ENCODE measurements around the gene ZNF627.

Gene ZNF627

DNA sequence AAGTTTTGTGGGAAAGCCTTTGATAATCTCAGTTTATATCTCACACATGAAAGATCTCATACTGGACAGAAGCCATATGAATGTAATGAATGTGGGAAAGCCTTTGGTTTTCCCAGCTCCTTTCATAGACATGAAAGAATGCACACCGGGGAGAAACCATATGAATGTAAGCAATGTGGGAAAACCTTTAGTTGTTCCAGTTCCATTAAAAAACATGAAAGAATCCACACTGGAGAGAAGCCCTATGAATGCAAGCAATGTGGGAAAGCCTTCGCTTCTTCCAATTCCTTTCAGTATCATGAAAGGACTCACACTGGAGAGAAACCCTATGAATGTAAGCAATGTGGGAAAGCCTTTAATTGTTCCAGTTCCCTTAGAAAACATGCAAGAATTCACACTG, 54.8 kb downstream of the ZNF627 start:
- TF ChIP-seq, protein P1, sequence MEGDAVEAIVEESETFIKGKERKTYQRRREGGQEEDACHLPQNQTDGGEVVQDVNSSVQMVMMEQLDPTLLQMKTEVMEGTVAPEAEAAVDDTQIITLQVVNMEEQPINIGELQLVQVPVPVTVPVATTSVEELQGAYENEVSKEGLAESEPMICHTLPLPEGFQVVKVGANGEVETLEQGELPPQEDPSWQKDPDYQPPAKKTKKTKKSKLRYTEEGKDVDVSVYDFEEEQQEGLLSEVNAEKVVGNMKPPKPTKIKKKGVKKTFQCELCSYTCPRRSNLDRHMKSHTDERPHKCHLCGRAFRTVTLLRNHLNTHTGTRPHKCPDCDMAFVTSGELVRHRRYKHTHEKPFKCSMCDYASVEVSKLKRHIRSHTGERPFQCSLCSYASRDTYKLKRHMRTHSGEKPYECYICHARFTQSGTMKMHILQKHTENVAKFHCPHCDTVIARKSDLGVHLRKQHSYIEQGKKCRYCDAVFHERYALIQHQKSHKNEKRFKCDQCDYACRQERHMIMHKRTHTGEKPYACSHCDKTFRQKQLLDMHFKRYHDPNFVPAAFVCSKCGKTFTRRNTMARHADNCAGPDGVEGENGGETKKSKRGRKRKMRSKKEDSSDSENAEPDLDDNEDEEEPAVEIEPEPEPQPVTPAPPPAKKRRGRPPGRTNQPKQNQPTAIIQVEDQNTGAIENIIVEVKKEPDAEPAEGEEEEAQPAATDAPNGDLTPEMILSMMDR (IDR thresholded peaks at IDR 0.05) = no peak
- H3K27me3 Mint-ChIP-seq (ENCODE audit: low read depth, poor library complexity) = no peaks in the 10 kb centered on the region
- no peak for DNase-seq
- H3K4me3 Mint-ChIP-seq = no peak overlapping the region
- H3K27ac Mint-ChIP-seq = no peak overlapping the region
- peaks cover 100% of the 10 kb centered on the region for H3K36me3 Mint-ChIP-seq (ENCODE audit: low read depth)
- H3K4me1 Mint-ChIP-seq = no peaks in the 10 kb centered on the region
- peaks cover 98% of the 10 kb centered on the region for H3K9me3 Mint-ChIP-seq

DNA sequence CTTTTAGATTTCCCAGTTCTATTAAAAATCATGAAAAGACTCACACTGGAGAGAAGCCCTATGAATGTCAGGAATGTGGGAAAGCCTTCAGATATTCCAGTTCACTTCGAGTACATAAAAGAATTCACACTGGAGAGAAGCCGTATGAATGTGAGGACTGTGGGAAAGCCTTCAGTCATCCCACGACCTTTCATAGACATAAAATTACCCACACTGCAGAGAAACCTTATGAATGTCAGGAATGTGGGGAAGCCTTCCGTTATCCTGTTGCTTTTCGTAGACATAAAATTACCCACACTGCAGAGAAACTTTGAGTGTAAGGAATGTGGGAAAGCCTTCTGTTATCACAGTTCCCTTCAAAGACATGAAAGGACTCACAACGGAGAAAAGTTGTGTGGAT, 55.2 kb downstream of the ZNF627 start:
- DNase-seq = no peak
- Mint-ChIP-seq H3K9me3 (peaks cover 95% of the 10 kb centered on the region), H3K36me3 (ENCODE audit: low read depth) (peaks cover 100% of the 10 kb centered on the region)

DNA sequence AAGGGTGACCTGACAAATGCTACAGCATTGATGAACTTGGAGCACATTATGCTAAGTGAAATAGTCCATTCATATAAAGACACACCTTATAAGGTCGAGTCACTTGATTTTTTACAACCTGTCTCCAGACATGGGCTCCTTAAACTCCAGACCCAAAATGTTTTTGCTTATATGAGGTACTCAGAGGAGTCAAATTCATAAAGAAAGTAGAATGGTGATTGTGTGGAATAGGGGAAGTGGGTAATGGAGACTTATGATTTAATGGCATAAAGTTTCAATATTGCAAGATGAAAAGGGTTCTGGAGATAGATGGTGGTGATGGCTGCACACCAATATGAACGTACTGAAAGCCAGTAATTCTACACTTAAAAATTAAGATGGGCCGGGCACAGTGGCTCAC, 59.3 kb downstream of the ZNF627 start:
- peaks cover 90% of the 10 kb centered on the region for H3K36me3 Mint-ChIP-seq (ENCODE audit: low read depth)
- no peak overlapping the region for H3K27ac Mint-ChIP-seq
- H3K4me3 Mint-ChIP-seq = no peak overlapping the region
- no peak for DNase-seq
- TF ChIP-seq, protein P1 (IDR thresholded peaks at IDR 0.05) = no peak
- H3K9me3 Mint-ChIP-seq = peaks cover 85% of the 10 kb centered on the region
- no peaks in the 10 kb centered on the region for H3K27me3 Mint-ChIP-seq (ENCODE audit: low read depth, poor library complexity)
- H3K4me1 Mint-ChIP-seq = no peaks in the 10 kb centered on the region

More for the DNA sequence above, 55.2 kb downstream of the ZNF627 start:
- no peak overlapping the region for H3K4me3 Mint-ChIP-seq
- H3K27me3 Mint-ChIP-seq (ENCODE audit: low read depth, poor library complexity) = no peaks in the 10 kb centered on the region
- H3K4me1 Mint-ChIP-seq = no peaks in the 10 kb centered on the region
- TF ChIP-seq, protein P1 (IDR thresholded peaks at IDR 0.05) = no peak
- H3K27ac Mint-ChIP-seq = no peak overlapping the region

DNA sequence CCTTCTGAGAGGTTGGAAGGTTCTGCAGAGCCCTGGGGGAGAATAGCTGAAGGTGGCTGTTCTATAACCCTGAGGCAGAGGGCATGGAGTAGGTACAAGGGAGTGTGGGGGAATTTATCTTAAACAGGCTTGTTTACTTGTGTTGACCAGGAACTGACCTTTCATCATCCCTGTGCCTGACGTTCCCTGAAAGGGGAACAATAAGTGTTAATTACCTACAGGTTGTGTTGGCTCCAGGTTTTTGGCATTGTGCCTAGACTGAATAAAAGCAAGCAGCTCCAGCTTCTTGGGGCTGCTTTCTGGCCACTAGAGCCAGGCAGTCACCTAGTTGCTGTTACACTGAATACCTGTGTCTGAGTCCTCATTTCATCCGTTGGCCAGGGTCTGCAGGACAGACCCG, 60.0 kb downstream of the ZNF627 start:
- H3K27ac Mint-ChIP-seq = no peak overlapping the region
- no peaks in the 10 kb centered on the region for H3K27me3 Mint-ChIP-seq (ENCODE audit: low read depth, poor library complexity)
- peaks cover 85% of the 10 kb centered on the region for H3K9me3 Mint-ChIP-seq
- TF ChIP-seq, protein P1 (IDR thresholded peaks at IDR 0.05) = no peak
- no peak for DNase-seq
- no peak overlapping the region for H3K4me3 Mint-ChIP-seq
- no peaks in the 10 kb centered on the region for H3K4me1 Mint-ChIP-seq
- H3K36me3 Mint-ChIP-seq (ENCODE audit: low read depth) = peaks cover 90% of the 10 kb centered on the region

DNA sequence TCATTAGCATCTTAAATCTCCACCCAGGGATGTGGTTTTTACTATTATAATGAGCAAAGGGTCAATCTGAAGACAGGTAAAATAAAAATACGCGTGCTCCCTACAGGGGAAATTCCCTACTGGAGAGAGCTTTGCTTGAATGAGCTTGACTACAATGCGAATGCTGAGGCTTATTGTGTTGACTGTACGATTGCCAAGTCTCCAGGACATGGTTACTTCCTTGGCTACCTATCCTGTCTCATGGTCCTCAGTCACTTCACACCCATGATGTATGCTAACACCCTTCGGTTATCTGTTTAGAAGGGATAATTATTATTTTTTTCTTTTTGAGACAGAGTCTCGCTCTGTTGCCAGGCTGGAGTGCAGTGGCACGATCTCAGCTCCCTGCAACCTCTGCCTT, 61.7 kb downstream of the ZNF627 start:
- no peak overlapping the region for H3K4me3 Mint-ChIP-seq
- TF ChIP-seq, protein P1 (IDR thresholded peaks at IDR 0.05) = no peak
- no peak for DNase-seq
- H3K27me3 Mint-ChIP-seq (ENCODE audit: low read depth, poor library complexity) = no peaks in the 10 kb centered on the region
- peaks cover 90% of the 10 kb centered on the region for H3K36me3 Mint-ChIP-seq (ENCODE audit: low read depth)
- no peaks in the 10 kb centered on the region for H3K4me1 Mint-ChIP-seq
- no peak overlapping the region for H3K27ac Mint-ChIP-seq
- H3K9me3 Mint-ChIP-seq = peaks cover 85% of the 10 kb centered on the region

DNA sequence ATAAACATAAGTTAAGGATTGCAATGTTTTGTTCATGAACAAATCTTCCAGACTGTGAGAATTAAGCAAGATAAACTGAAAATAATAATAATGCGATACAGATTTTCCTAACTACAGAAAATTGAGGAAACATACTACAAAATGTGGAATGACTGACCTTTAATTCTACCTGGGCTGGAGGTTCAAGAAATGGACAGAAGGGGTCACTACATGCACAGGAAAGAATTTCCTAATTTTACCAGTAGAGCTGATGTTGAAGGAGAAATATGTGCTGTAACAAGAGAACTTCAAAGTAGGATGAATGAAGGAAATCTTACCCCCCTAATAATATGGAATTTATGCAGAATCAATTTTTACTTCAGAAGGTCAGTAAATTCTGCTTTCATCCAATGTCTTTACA, 62.3 kb downstream of the ZNF627 start:
- H3K36me3 Mint-ChIP-seq (ENCODE audit: low read depth) = peaks cover 90% of the 10 kb centered on the region
- TF ChIP-seq, protein P1 (IDR thresholded peaks at IDR 0.05) = no peak

More for the DNA sequence above, 62.3 kb downstream of the ZNF627 start:
- Mint-ChIP-seq H3K27ac (no peak overlapping the region), H3K4me1 (no peaks in the 10 kb centered on the region), H3K27me3 (ENCODE audit: low read depth, poor library complexity) (peaks cover 3% of the 10 kb centered on the region), H3K4me3 (no peak overlapping the region), H3K9me3 (peaks cover 85% of the 10 kb centered on the region)
- no peak for DNase-seq
